ENCODE measurements around the gene DENND11.

Gene DENND11

DNA sequence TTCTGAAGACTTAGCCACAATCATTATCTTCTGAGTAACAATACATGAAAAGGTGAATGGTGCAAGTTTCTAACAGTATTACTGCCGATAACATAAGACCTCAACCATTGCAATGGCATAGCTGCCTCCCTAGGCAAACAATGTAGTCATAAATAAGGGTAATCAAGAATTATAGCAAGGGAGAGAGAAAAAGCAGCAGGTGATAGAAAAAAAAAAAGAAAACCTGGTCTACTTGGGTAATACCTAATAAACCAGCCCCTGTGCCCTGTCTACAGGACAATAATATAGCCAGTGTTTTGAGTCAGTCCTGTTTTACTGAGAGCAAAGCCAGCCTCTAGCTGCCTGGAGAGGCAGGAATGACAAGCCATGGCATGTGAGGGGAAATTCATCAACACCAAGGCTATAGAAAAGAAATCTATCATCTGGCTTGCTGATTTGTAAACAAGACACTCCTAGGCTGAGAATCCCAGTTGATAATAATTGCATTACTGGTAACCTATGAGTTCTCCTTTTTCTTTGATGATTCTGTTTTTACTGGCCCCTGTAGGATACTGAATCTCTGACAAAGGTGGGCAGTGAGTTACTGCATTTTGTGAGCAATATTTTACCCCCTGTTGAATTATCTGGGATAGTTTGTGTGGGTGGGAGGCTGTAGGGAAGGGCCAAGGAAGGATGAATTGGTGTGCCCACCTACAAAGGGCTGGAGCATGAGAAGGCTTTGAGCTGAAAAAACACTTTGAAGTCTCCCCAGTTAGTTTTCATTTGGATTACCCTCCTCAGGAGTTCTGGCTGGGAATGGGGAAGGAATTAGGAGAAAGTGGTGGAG is 4.5 kb upstream of the DENND11 start:
- H3K27me3 ChIP-seq (ENCODE audit: insufficient read depth, insufficient read length) = peaks cover 17% of the 10 kb centered on the region

DNA sequence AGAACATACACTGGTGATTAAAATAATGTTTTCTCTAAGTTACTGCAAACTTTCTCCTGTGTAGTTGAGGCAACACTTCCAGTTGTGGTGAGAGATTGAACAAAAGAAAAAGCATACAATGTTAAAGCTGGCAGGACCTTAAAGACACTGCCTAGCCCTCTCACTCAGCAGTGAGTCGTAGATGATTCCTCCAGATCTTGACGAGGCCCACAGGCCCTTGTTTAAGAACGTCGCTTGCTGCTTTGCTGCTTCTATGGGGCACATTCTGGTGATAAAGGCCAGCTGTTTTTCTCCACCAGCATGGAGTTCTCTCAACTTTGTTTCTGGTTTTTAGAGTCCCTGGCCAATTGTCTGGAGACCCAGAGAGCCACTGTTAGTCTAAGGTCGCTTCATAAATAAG is 2.8 kb upstream of the DENND11 start:
- no peak for DNase-seq (ENCODE audit: low read depth, low spot score)
- no peaks in the 10 kb centered on the region for H3K36me3 ChIP-seq (ENCODE audit: insufficient read depth, insufficient read length, low read length)
- no peak for TF ChIP-seq ZNF274 (IDR thresholded peaks at IDR 0.05; ENCODE audit: low read depth, low read length)
- no peak for TF ChIP-seq YY1 (IDR thresholded peaks at IDR 0.05; ENCODE audit: insufficient read depth, insufficient read length)
- TF ChIP-seq SUZ12 (IDR thresholded peaks at IDR 0.05; ENCODE audit: extremely low read depth, insufficient read depth, insufficient read length) = no peak
- H3K4me1 ChIP-seq (ENCODE audit: insufficient read depth, insufficient read length) = no peaks in the 10 kb centered on the region
- H3K27me3 ChIP-seq (ENCODE audit: insufficient read depth, insufficient read length) = peaks cover 17% of the 10 kb centered on the region
- no peaks in the 10 kb centered on the region for H3K9me3 ChIP-seq (ENCODE audit: insufficient read depth, low read length)
- H3K9ac ChIP-seq (ENCODE audit: insufficient read length, low read depth) = no peak overlapping the region
- no peak overlapping the region for H3K4me3 ChIP-seq (ENCODE audit: insufficient read length, low read depth)

More for the DNA sequence above, 4.5 kb upstream of the DENND11 start:
- no peak for DNase-seq (ENCODE audit: low read depth, low spot score)
- TF ChIP-seq SUZ12 (IDR thresholded peaks at IDR 0.05; ENCODE audit: extremely low read depth, insufficient read depth, insufficient read length) = no peak
- TF ChIP-seq YY1 (IDR thresholded peaks at IDR 0.05; ENCODE audit: insufficient read depth, insufficient read length) = no peak
- TF ChIP-seq ZNF274 (IDR thresholded peaks at IDR 0.05; ENCODE audit: low read depth, low read length) = no peak
- Histone ChIP-seq H3K9ac (ENCODE audit: insufficient read length, low read depth) (no peak overlapping the region), H3K36me3 (ENCODE audit: insufficient read depth, insufficient read length, low read length) (no peaks in the 10 kb centered on the region), H3K4me3 (ENCODE audit: insufficient read length, low read depth) (no peak overlapping the region), H3K9me3 (ENCODE audit: insufficient read depth, low read length) (no peaks in the 10 kb centered on the region), H3K4me1 (ENCODE audit: insufficient read depth, insufficient read length) (no peaks in the 10 kb centered on the region)

DNA sequence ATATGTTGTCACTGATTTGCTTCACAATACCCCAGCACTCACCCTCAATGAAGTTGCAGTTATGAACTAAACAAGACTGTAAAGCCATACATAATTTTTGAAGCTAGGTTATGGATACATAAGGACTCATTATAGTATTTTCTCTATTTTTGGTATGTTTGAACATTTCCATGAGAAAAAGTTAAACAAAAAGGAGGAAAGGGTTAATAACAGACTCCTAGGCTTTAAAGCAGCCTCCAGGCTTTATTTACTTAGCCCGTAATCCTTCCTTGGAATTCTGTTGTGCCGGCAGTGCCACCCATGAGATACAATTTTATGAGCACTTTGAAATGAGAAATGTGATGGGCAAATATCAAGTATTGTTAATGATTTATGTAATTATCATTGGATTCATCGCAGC is 2.1 kb upstream of the DENND11 start:
- Histone ChIP-seq H3K27me3 (ENCODE audit: insufficient read depth, insufficient read length) (peaks cover 17% of the 10 kb centered on the region), H3K9me3 (ENCODE audit: insufficient read depth, low read length) (no peaks in the 10 kb centered on the region), H3K36me3 (ENCODE audit: insufficient read depth, insufficient read length, low read length) (no peaks in the 10 kb centered on the region), H3K9ac (ENCODE audit: insufficient read length, low read depth) (no peak overlapping the region), H3K4me1 (ENCODE audit: insufficient read depth, insufficient read length) (no peaks in the 10 kb centered on the region), H3K4me3 (ENCODE audit: insufficient read length, low read depth) (no peak overlapping the region)
- TF ChIP-seq ZNF274 (IDR thresholded peaks at IDR 0.05; ENCODE audit: low read depth, low read length) = no peak
- TF ChIP-seq SUZ12 (IDR thresholded peaks at IDR 0.05; ENCODE audit: extremely low read depth, insufficient read depth, insufficient read length) = no peak
- TF ChIP-seq YY1 (IDR thresholded peaks at IDR 0.05; ENCODE audit: insufficient read depth, insufficient read length) = no peak
- no peak for DNase-seq (ENCODE audit: low read depth, low spot score)

DNA sequence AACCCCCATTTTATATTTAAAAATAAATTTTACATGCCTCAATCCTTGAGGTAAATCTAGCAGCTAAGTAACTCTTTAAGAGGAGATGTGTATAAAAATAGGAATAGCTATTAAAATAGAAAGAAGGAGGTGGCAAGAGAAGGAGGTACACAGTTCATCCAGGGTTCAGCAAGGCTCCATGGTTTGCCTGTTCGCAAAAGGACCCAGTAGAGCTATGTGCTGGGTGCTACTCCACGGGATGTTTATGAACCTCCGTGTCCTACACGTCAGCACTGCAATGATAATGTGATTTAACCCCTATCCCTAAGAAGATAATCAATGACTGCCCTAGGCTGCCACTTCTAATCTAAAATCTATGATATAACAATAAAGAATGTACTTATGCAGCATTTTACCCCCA is 926 bp upstream of the DENND11 start:
- Histone ChIP-seq H3K9me3 (ENCODE audit: insufficient read depth, low read length) (no peaks in the 10 kb centered on the region), H3K9ac (ENCODE audit: insufficient read length, low read depth) (no peak overlapping the region), H3K4me1 (ENCODE audit: insufficient read depth, insufficient read length) (no peaks in the 10 kb centered on the region), H3K4me3 (ENCODE audit: insufficient read length, low read depth) (no peak overlapping the region), H3K27me3 (ENCODE audit: insufficient read depth, insufficient read length) (peaks cover 17% of the 10 kb centered on the region), H3K36me3 (ENCODE audit: insufficient read depth, insufficient read length, low read length) (no peaks in the 10 kb centered on the region)
- TF ChIP-seq YY1 (IDR thresholded peaks at IDR 0.05; ENCODE audit: insufficient read depth, insufficient read length) (no peak), ZNF274 (IDR thresholded peaks at IDR 0.05; ENCODE audit: low read depth, low read length) (no peak), SUZ12 (IDR thresholded peaks at IDR 0.05; ENCODE audit: extremely low read depth, insufficient read depth, insufficient read length) (no peak)
- DNase-seq (ENCODE audit: low read depth, low spot score) = no peak

DNA sequence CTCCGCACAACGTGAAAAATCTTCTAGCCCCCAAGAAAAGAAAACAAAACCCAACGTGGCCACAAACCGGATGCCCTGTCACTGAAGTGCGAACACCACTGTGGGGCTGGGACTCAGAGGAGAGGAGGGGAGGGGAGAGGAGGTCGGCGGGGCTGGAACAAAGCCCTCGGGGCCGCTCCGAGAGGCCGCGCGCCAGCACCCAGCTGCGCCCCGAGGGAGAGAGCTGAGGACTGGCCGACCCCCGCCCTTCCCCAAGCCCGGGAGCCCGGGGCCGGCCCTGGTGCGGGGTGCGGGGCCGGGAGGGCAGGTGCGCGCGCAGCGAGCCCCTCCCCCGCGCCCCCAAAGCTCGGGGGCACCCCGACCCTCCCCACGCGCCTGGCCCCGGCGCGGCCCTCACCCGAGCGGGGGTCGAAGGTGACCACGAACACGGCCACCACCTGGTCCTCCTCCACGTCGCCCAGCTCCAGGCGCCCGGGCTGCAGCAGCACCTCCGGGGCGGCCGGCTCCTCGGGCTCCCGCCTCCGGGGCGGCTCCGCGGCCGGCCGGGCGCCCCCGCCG is 398 bp downstream of the DENND11 start:
- no peak for DNase-seq (ENCODE audit: low read depth, low spot score)
- H3K36me3 ChIP-seq (ENCODE audit: insufficient read depth, insufficient read length, low read length) = no peaks in the 10 kb centered on the region
- H3K9ac ChIP-seq (ENCODE audit: insufficient read length, low read depth) = no peak overlapping the region
- no peaks in the 10 kb centered on the region for H3K4me1 ChIP-seq (ENCODE audit: insufficient read depth, insufficient read length)
- TF ChIP-seq ZNF274 (IDR thresholded peaks at IDR 0.05; ENCODE audit: low read depth, low read length) = no peak
- no peak for TF ChIP-seq SUZ12 (IDR thresholded peaks at IDR 0.05; ENCODE audit: extremely low read depth, insufficient read depth, insufficient read length)
- no peak for TF ChIP-seq YY1 (IDR thresholded peaks at IDR 0.05; ENCODE audit: insufficient read depth, insufficient read length)
- no peaks in the 10 kb centered on the region for H3K9me3 ChIP-seq (ENCODE audit: insufficient read depth, low read length)
- H3K4me3 ChIP-seq (ENCODE audit: insufficient read length, low read depth) = peak overlapping the region; percentile 38
- peaks cover 17% of the 10 kb centered on the region for H3K27me3 ChIP-seq (ENCODE audit: insufficient read depth, insufficient read length)

DNA sequence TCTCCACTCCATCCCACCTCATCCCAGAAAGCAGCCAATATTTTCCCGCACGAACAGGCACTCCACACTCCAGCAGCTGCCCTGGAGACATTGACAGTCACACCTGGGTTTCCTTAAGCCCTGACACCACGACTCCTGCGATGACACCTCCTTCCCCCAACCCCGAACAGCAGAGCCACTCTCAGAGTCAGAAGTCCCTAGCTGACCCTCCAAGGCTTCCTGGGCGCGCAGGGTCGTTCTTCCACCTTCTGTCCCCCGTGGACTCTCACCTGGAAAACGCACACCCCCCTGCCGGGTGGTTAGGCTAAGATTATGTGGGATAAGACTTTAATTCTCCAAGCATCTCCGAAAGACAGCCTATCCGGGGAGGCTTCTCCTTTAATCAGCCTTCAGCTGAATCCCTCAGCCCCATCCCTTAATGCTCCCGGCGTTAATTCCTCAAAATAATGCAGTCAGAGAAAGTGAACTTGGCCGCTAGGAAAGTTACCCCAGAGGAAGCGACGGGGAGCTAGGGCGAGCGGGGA is 1.1 kb downstream of the DENND11 start:
- Histone ChIP-seq H3K4me1 (ENCODE audit: insufficient read depth, insufficient read length) (no peaks in the 10 kb centered on the region), H3K9ac (ENCODE audit: insufficient read length, low read depth) (peak overlapping the region; percentile 9), H3K36me3 (ENCODE audit: insufficient read depth, insufficient read length, low read length) (no peaks in the 10 kb centered on the region), H3K4me3 (ENCODE audit: insufficient read length, low read depth) (peak overlapping the region; percentile 30), H3K9me3 (ENCODE audit: insufficient read depth, low read length) (no peaks in the 10 kb centered on the region), H3K27me3 (ENCODE audit: insufficient read depth, insufficient read length) (peaks cover 17% of the 10 kb centered on the region)
- DNase-seq (ENCODE audit: low read depth, low spot score) = no peak
- no peak for TF ChIP-seq SUZ12 (IDR thresholded peaks at IDR 0.05; ENCODE audit: extremely low read depth, insufficient read depth, insufficient read length)
- no peak for TF ChIP-seq ZNF274 (IDR thresholded peaks at IDR 0.05; ENCODE audit: low read depth, low read length)
- TF ChIP-seq YY1 (IDR thresholded peaks at IDR 0.05; ENCODE audit: insufficient read depth, insufficient read length) = no peak

DNA sequence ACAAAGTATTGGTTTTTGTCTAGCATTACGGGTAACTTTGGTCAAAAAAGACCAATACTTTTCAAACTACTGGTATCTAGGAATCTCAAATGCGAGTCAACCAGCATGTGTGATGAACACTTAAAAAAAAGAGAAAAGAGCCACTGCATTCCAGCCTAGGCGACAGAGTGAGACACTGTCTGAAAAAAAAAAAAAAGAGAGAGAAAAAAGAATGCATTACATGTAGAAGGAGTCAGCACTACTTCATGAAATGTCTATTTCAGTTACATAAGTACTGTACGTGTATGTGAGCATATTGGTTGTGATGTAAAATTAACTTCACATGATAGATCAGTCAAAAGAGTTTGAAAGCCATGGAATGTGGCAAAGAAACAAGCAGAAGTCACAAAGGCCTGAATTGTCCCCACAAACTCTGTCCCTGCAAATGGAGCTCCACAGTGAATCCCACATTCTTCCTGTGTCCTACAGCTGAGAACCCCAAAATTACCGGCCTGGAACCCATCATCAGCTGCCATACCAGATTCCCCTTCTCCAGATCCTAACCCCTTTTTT is 1.6 kb downstream of the DENND11 start:
- Histone ChIP-seq H3K9ac (ENCODE audit: insufficient read length, low read depth) (no peak overlapping the region), H3K4me1 (ENCODE audit: insufficient read depth, insufficient read length) (no peaks in the 10 kb centered on the region), H3K9me3 (ENCODE audit: insufficient read depth, low read length) (no peaks in the 10 kb centered on the region), H3K4me3 (ENCODE audit: insufficient read length, low read depth) (peak overlapping the region; percentile 30), H3K27me3 (ENCODE audit: insufficient read depth, insufficient read length) (peaks cover 17% of the 10 kb centered on the region), H3K36me3 (ENCODE audit: insufficient read depth, insufficient read length, low read length) (no peaks in the 10 kb centered on the region)
- no peak for TF ChIP-seq ZNF274 (IDR thresholded peaks at IDR 0.05; ENCODE audit: low read depth, low read length)
- TF ChIP-seq YY1 (IDR thresholded peaks at IDR 0.05; ENCODE audit: insufficient read depth, insufficient read length) = no peak
- TF ChIP-seq SUZ12 (IDR thresholded peaks at IDR 0.05; ENCODE audit: extremely low read depth, insufficient read depth, insufficient read length) = no peak
- DNase-seq (ENCODE audit: low read depth, low spot score) = no peak
